ENCODE data around the gene PRRT2. TPM values are rescaled to one million over a fixed set of nuclear protein-coding genes. Genes with fewer than 3 reads are reported as not detected.
"Not testable (repeated sequence)": the region's sequence is repeated elsewhere in the genome, so short reads cannot be mapped to it uniquely, and the experiment has no call there.

PRRT2 gene
- total RNA-seq, 2 experiments from 2014 or later = 1.00 to 2.6 TPM

- DNase-seq = no peak
- no peaks in the 10 kb centered on the region for H3K4me1 Mint-ChIP-seq (ENCODE audit: low read depth)
- no peaks in the 10 kb centered on the region for H3K9me3 Mint-ChIP-seq
- no peaks in the 10 kb centered on the region for H3K27me3 Mint-ChIP-seq
- H3K27ac Mint-ChIP-seq = no peak within 1 kb of the TSS
- ChIA-PET POLR2A (no interaction called here), CTCF (interaction anchor here (1.5 kb wide), 1 partner anchor 8 kb away, joined by 6 read pairs; no protein-coding TSS in a partner anchor)
- intact Hi-C loops (cut with micrococcal nuclease) = no loop called here
- H3K36me3 Mint-ChIP-seq = no peaks in the 10 kb centered on the region
- H3K4me3 Mint-ChIP-seq = no peak within 1 kb of the TSS
These were observed 34.2 kb upstream of the PRRT2 start, which contains the start of gene ZG16 for GRCh38 chr16:29777576-29778350. TSS of gene ZG16 (plus strand) at chr16:29778256. CDS start at chr16:29779267, 1,011 bp downstream.

GRCh38 chr16:29779474-29779873, 32.5 kb upstream of the PRRT2 start:
- ChIA-PET POLR2A (interaction anchor here (1.5 kb wide), 1 partner anchor 11 kb away, joined by 4 read pairs; the partner anchor contains the start of gene KIF22), CTCF (interaction anchor here (0.6 kb wide), 1 partner anchor 28 kb away, joined by 3 read pairs; no protein-coding TSS in a partner anchor)
- DNase-seq = no peak
- Mint-ChIP-seq H3K4me1 (ENCODE audit: low read depth) (peaks cover 9% of the 10 kb centered on the region), H3K27ac (no peak overlapping the region), H3K36me3 (no peaks in the 10 kb centered on the region), H3K9me3 (no peaks in the 10 kb centered on the region), H3K4me3 (no peak overlapping the region), H3K27me3 (no peaks in the 10 kb centered on the region)
- intact Hi-C loops (cut with micrococcal nuclease) = no loop called here

GRCh38 chr16:29783094-29783953, 28.7 kb upstream of the PRRT2 start:
- not testable (repeated sequence) for H3K36me3 Mint-ChIP-seq, DNase-seq, H3K27ac Mint-ChIP-seq, H3K27me3 Mint-ChIP-seq, H3K9me3 Mint-ChIP-seq, H3K4me3 Mint-ChIP-seq
- ChIA-PET CTCF (interaction anchor here (2.7 to 3.4 kb wide), 3 partner anchors 28 to 92 kb away, joined by 20 to 35 read pairs (median 25); no protein-coding TSS in a partner anchor), POLR2A (interaction anchor here (3.0 kb wide), 1 partner anchor 25 kb away, joined by 7 read pairs; no protein-coding TSS in a partner anchor)
- intact Hi-C loops (cut with micrococcal nuclease) = loop anchor here (5.0 kb wide), 1 partner anchor 36 kb away; the partner anchor contains the start of gene C16orf54
- peaks cover 23% of the 10 kb centered on the region for H3K4me1 Mint-ChIP-seq (ENCODE audit: low read depth)

GRCh38 chr16:29784157-29784556, 27.8 kb upstream of the PRRT2 start:
- POLR2A ChIA-PET = interaction anchor here (3.0 kb wide), 1 partner anchor 24 kb away, joined by 7 read pairs; no protein-coding TSS in a partner anchor
- intact Hi-C loops (cut with micrococcal nuclease) = loop anchor here (1.0 to 5.0 kb wide), 3 partner anchors 37 to 82 kb away; partner anchors contain the start of gene C16orf54
- peak; percentile 70 for DNase-seq
- H3K4me1 Mint-ChIP-seq (ENCODE audit: low read depth) = peaks cover 26% of the 10 kb centered on the region
- H3K4me3 Mint-ChIP-seq = peak overlapping the region; percentile 13
- no peaks in the 10 kb centered on the region for H3K27me3 Mint-ChIP-seq
- peak overlapping the region; percentile 40 for H3K27ac Mint-ChIP-seq
- no peaks in the 10 kb centered on the region for H3K9me3 Mint-ChIP-seq
- H3K36me3 Mint-ChIP-seq = no peaks in the 10 kb centered on the region
- CTCF ChIA-PET = interaction anchor here (0.8 to 3.4 kb wide), 19 partner anchors 9 to 93 kb away, joined by 3 to 35 read pairs (median 6); partner anchors contain the start of genes C16orf54 and PAGR1

GRCh38 chr16:29784901-29785500, 27.0 kb upstream of the PRRT2 start:
- CTCF ChIA-PET = interaction anchor here (0.7 to 3.4 kb wide), 30 partner anchors 8 to 94 kb away, joined by 3 to 35 read pairs (median 6); partner anchors contain the start of genes C16orf54 and PAGR1
- peak; percentile 88 for DNase-seq
- peak overlapping the region; percentile 65 for H3K27ac Mint-ChIP-seq
- no peaks in the 10 kb centered on the region for H3K27me3 Mint-ChIP-seq
- peaks cover 30% of the 10 kb centered on the region for H3K4me1 Mint-ChIP-seq (ENCODE audit: low read depth)
- H3K4me3 Mint-ChIP-seq = peak overlapping the region; percentile 47
- H3K36me3 Mint-ChIP-seq = no peaks in the 10 kb centered on the region
- intact Hi-C loops (cut with micrococcal nuclease) = loop anchor here (1.0 to 5.0 kb wide), 3 partner anchors 38 to 83 kb away; partner anchors contain the start of gene C16orf54
- POLR2A ChIA-PET = interaction anchor here (0.7 to 3.0 kb wide), 3 partner anchors 23 to 55 kb away, joined by 3 to 7 read pairs (median 4); no protein-coding TSS in a partner anchor
- no peaks in the 10 kb centered on the region for H3K9me3 Mint-ChIP-seq

- intact Hi-C loops (cut with micrococcal nuclease); H3K4me3 Mint-ChIP-seq; H3K27me3 Mint-ChIP-seq; H3K27ac Mint-ChIP-seq; H3K9me3 Mint-ChIP-seq; POLR2A ChIA-PET; DNase-seq: not testable (repeated sequence)
- CTCF ChIA-PET = interaction anchor here (0.9 kb wide), 1 partner anchor 14 kb away, joined by 3 read pairs; no protein-coding TSS in a partner anchor
- peaks cover 13% of the 10 kb centered on the region for H3K36me3 Mint-ChIP-seq
- H3K4me1 Mint-ChIP-seq (ENCODE audit: low read depth) = peaks cover 39% of the 10 kb centered on the region
These were observed 24.8 kb upstream of the PRRT2 start for GRCh38 chr16:29787155-29787554.

- Mint-ChIP-seq H3K36me3 (peaks cover 31% of the 10 kb centered on the region), H3K4me3 (peak overlapping the region; percentile 100), H3K4me1 (ENCODE audit: low read depth) (peaks cover 44% of the 10 kb centered on the region), H3K27ac (peak overlapping the region; percentile 97), H3K9me3 (no peaks in the 10 kb centered on the region), H3K27me3 (no peaks in the 10 kb centered on the region)
- no peak for DNase-seq
- CTCF ChIA-PET = interaction anchor here (0.7 to 3.1 kb wide), 22 partner anchors 9 to 242 kb away, joined by 3 to 42 read pairs (median 6); partner anchors contain the start of genes C16orf54, MAZ, PAGR1 and TAOK2
- intact Hi-C loops (cut with micrococcal nuclease) = loop anchor here (2.0 kb wide), 3 partner anchors 45 to 89 kb away; partner anchors contain the start of gene C16orf54
- POLR2A ChIA-PET = interaction anchor here (0.8 to 2.7 kb wide), 19 partner anchors 10 to 567 kb away, joined by 3 to 29 read pairs (median 4); partner anchors contain the start of genes C16orf54, HIRIP3, KCTD13 and MAZ
These were observed 22.2 kb upstream of the PRRT2 start for GRCh38 chr16:29789775-29790182.

- Mint-ChIP-seq H3K4me3 (peak within 1 kb of the TSS; percentile 100), H3K27ac (peak within 1 kb of the TSS; percentile 97), H3K4me1 (ENCODE audit: low read depth) (peaks cover 38% of the 10 kb centered on the region), H3K36me3 (peaks cover 34% of the 10 kb centered on the region), H3K27me3 (no peaks in the 10 kb centered on the region), H3K9me3 (no peaks in the 10 kb centered on the region)
- peak; percentile 100 for DNase-seq
- ChIA-PET CTCF (interaction anchor here (0.7 to 3.1 kb wide), 24 partner anchors 8 to 242 kb away, joined by 3 to 42 read pairs (median 4); partner anchors contain the start of genes C16orf54, MAZ, PAGR1 and TAOK2), POLR2A (interaction anchor here (0.6 to 2.7 kb wide), 22 partner anchors 10 to 567 kb away, joined by 3 to 29 read pairs (median 4); partner anchors contain the start of genes C16orf54, HIRIP3, KCTD13 and MAZ)
- intact Hi-C loops (cut with micrococcal nuclease) = loop anchor here (2.0 kb wide), 3 partner anchors 46 to 90 kb away; partner anchors contain the start of gene C16orf54
These were observed 21.6 kb upstream of the PRRT2 start, which contains the start of gene KIF22 for GRCh38 chr16:29790183-29790948. TSS of gene KIF22 (plus strand) at chr16:29790751. CDS start at chr16:29790760, 9 bp downstream.

GRCh38 chr16:29790949-29791844, 20.8 kb upstream of the PRRT2 start:
- H3K9me3 Mint-ChIP-seq = no peaks in the 10 kb centered on the region
- intact Hi-C loops (cut with micrococcal nuclease) = loop anchor here (1.0 to 2.0 kb wide), 4 partner anchors 14 to 90 kb away; partner anchors contain the start of gene C16orf54
- H3K4me3 Mint-ChIP-seq = peak overlapping the region; percentile 100
- no peaks in the 10 kb centered on the region for H3K27me3 Mint-ChIP-seq
- ChIA-PET CTCF (interaction anchor here (1.0 to 3.1 kb wide), 22 partner anchors 7 to 241 kb away, joined by 3 to 42 read pairs (median 6); partner anchors contain the start of genes C16orf54 and PAGR1), POLR2A (interaction anchor here (0.6 to 2.7 kb wide), 18 partner anchors 11 to 204 kb away, joined by 3 to 29 read pairs (median 4); partner anchors contain the start of genes C16orf54, HIRIP3, KCTD13 and MAZ)
- H3K4me1 Mint-ChIP-seq (ENCODE audit: low read depth) = peaks cover 35% of the 10 kb centered on the region
- H3K27ac Mint-ChIP-seq = peak overlapping the region; percentile 97
- peaks cover 37% of the 10 kb centered on the region for H3K36me3 Mint-ChIP-seq
- no peak for DNase-seq

Measured in activated CD4-positive, alpha-beta memory T cell treated with anti-CD3 and anti-CD28 coated beads for 36 hours (primary cell).